Stimulated activated CD4-positive, alpha-beta T cell treated with anti-CD3 and anti-CD28 coated beads, Interleukin-4, amount 100 ng/mL, for 48 hours (primary cell): ENCODE measurements around the gene FER.
"Not testable (repeated sequence)": the region's sequence is repeated elsewhere in the genome, so short reads cannot be mapped to it uniquely, and the experiment has no call there.

Experiments
- DNase-seq, 2 donors: peaks; one replicate each; pipeline ENCODE4 v3.0.0-alpha.2; 2020; ENCODE audit warnings: low read depth in 2 of 2

The FER gene

GRCh38 chr5:108798513-108799265, 51.0 kb downstream of the FER start:
- DNase-seq: no peak

GRCh38 chr5:108801301-108801700, 53.6 kb downstream of the FER start:
- DNase-seq: no peak

- DNase-seq: no peak
Observed at GRCh38 chr5:108801776-108802175, 54.1 kb downstream of the FER start.

GRCh38 chr5:108810717-108811116, 63.0 kb downstream of the FER start:
- no peak for DNase-seq

- DNase-seq: no peak
Observed at GRCh38 chr5:108813673-108814072, 66.0 kb downstream of the FER start.

- DNase-seq: no peak
Observed at GRCh38 chr5:108814551-108814950, 66.9 kb downstream of the FER start.

GRCh38 chr5:108818613-108819272, 71.0 kb downstream of the FER start:
- DNase-seq: no peak

- DNase-seq: no peak
Observed at GRCh38 chr5:108820983-108821382, 73.3 kb downstream of the FER start.

- no peak for DNase-seq
Observed at GRCh38 chr5:108822211-108822947, 74.7 kb downstream of the FER start.

GRCh38 chr5:108827131-108827530, 79.4 kb downstream of the FER start:
- no peak for DNase-seq

GRCh38 chr5:108830705-108831276, 83.1 kb downstream of the FER start:
- no peak for DNase-seq

- no peak for DNase-seq
Observed at GRCh38 chr5:108836492-108836891, 88.8 kb downstream of the FER start.

- DNase-seq: not testable (repeated sequence)
Observed at GRCh38 chr5:108842260-108842941, 94.7 kb downstream of the FER start.

- not testable (repeated sequence) for DNase-seq
Observed at GRCh38 chr5:108851129-108851528, 103.4 kb downstream of the FER start.

GRCh38 chr5:108857905-108858304, 110.2 kb downstream of the FER start:
- DNase-seq: no peak

GRCh38 chr5:108858959-108859358, 111.3 kb downstream of the FER start:
- no peak for DNase-seq

GRCh38 chr5:108862211-108862610, 114.5 kb downstream of the FER start:
- DNase-seq: no peak

- not testable (repeated sequence) for DNase-seq
Observed at GRCh38 chr5:108866097-108866496, 118.4 kb downstream of the FER start.

GRCh38 chr5:108867656-108868055, 120.0 kb downstream of the FER start:
- no peak for DNase-seq

GRCh38 chr5:108869066-108869465, 121.4 kb downstream of the FER start:
- DNase-seq: no peak

GRCh38 chr5:108876451-108876850, 128.8 kb downstream of the FER start:
- no peak for DNase-seq

GRCh38 chr5:108878756-108879155, 131.1 kb downstream of the FER start:
- no peak for DNase-seq
